HG03469 (cell line): ENCODE results near the gene IQGAP2.
"Not testable (repeated sequence)": the region's sequence is repeated elsewhere in the genome, so short reads cannot be mapped to it uniquely, and the experiment has no call there.

ENCODE experiments used
- ATAC-seq: cut with Tn5 transposase; IDR thresholded peaks from one replicate; pipeline ENCODE4 v1.9.1; 2021; ENCODE audit warnings: mild to moderate bottlenecking, moderate library complexity, moderate number of reproducible peaks; ENCODE audit not compliant: unreplicated experiment

The IQGAP2 gene

DNA sequence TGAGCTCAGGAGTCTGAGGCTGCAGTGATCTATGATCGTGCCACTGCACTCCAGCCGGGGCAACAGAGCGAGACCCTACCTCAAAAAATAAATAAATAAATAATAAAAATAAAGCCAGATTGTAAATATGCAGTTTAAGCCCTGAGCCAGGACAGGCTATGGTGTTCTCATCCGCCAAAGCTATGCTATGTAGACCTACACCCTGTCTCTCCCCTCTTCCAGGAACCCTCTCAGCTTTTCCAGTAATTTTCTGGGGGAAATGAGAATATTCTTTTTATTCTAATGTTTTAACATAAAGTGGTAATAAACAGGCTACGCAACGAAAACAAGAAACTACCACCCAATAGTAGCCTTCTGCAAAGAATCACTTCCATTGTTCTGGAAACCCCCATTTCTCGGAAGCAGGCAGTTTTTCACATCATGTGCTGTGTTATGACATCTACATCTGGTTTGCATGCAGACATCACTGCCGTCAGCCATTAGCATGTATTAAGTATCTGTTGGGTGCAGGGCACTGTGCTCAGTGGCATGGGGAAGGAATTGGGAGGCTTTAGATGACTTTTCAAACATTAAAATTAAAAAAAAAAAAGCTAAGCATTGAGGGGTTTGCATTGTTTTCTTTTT is 274.9 kb downstream of the IQGAP2 start:
- ATAC-seq = no peak

DNA sequence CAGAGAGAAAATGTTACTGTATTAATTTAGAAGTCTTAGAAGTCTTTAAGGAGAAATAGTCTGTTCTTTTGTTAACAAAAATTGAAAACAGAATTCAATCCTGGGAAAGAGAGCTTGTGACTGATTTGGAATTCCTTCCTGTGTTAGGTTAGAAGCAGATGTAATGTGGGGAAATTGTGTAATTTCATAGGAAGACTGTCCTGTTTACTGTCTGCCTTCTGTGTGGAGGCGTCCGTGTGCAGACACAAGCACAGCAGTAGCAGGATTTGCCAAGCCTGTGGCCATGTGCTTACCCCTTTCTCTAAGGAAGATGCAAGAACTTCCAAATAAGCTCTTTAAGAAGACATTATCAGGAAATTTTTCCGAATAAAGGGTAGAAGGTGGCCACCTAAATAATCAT is 276.1 kb downstream of the IQGAP2 start:
- ATAC-seq = no peak

DNA sequence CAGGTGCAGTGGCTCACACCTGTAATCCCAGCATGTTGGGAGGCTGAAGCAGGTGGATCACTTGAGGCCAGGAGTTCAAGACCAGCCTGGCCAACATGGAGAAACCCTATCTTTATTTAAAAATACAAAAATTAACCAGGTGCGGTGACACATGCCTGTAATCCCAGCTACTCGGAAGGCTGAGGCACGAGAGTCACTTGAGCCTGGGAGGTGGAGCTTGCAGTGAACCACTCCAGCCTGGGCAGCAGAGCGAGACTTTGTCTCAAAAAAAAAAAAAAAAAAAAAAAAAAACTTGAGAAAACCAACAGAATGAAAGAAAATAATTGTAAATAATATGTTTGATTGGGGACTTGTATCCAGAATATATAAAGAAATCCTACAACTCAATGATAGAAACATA is 277.7 kb downstream of the IQGAP2 start:
- not testable (repeated sequence) for ATAC-seq

DNA sequence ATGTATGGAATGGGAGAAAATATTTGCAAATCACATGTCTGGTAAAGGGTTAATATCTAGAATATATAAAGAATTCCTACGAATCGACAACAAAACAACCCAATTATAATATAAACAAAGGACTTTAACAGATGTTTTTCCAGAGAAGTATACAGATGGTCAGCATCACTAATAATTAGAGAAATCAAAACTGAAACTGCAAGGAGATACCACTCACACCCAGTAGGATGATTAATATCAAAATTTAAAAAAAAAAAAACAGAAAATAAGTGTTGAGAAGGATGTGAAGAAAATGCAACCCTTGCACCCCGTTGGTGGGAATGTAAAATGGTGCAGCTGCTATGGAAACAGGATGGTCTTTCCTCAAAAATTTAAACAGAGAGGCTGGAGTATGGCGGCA is 278.2 kb downstream of the IQGAP2 start:
- ATAC-seq = no peak

DNA sequence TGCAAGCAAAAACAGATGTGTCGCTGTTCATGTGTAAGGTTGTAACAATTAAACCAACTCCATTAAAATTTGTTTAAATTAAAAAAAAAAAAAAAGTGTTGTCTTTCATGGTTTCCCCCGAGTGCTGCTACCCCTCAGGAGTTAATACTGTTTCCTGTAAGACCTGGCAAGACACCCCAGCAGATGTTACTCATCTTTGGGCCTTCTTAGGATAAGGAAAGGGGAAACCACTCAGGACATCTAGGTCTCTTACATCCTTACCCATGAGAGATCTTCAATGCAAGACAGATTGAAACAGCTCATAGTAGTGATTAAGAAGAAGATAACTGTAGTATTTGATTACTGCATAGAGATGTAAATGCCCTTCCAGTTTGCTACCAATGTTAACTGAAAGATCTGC is 279.3 kb downstream of the IQGAP2 start:
- ATAC-seq = no peak

DNA sequence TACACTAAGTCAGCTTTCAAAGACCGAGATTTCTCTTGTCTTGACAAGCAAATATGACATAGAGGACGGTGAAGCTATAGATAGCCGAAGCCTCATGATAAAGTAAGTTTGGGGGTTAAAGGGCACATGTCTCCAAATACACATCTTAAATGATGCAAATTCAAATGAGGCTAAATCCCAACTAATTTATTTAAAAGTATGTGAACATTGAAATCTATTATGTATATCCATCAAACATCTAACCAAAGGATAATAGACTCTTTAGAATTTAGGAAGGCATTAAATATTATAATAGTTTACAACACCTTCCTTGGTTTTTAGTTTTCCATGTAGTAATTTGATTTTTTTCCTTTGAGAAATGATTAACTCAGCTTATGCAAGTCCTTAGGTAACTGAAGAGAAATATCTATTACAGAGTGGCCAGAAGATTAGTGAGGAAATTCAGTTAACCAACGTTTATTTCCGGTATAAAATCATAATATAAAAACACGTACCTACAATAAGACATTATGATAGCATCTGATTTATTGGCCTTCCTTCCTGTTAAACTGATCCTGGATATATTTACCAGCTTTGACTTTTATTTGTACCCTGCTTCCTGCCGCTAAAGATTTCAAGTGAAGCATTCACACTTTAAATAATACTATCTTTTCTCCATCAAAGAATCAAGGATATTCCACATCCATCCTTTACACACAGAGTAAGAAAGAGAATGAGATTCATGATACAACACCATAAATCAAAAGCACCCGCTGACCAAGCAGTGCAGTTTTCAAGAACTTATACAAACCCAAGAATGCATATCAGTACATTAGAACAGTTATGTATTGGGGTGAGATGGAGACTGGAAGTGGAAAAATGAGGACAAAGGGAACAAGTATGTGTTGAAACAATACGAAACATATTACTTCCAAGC is 281.0 kb downstream of the IQGAP2 start:
- no peak for ATAC-seq

DNA sequence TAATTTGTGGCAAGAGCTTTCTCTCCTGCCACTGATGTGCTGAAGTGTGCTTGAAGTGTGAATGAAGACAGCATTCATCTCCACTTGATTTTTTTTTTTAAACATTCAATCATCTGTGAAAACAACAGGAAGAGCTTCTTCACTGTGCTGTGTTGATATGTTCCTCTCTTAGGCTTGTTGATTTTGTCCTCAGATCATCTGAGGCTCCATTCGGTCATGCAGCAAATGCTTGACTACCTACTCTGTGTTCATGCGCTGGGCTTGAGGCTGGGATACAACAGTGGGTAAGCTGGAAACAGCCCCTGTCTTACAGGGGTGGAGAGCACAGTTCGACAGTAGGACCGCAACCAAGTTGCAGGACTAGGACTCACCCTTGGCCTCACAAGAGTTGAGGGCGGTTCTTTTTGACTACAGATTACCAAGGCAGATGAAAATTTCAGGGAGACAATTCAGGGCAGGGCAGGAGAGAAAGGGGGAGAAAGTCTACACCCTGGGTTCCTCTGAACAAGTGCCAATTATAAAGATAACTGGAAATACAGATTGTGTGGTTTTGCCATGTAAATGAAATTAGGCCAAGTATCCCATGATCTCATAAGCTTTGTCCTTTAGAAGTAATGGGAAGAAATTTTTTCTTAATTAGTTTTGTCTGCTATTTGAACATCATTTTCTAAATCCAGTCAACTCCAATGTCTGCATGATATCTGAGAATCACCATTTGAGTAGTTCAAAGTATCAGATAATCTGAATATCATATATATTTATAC is 281.9 kb downstream of the IQGAP2 start:
- ATAC-seq = no peak

DNA sequence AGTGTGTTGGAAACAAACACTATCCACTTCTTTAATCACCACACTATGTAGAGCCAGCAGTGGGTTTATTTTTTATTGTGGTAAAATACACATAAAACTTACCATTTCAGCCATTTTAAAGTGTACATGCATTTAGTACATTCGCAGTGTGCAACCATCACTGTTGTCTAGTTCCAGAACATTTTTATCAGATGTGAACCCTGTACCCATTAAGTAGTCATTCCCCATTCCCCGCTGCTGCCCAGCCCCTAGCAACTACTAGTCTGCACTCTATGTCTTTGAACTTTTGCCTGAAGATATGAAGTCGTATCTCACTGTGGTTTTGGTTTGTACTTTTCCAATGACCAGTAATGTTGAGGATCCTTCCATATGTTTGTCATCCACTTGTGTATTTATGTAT is 282.6 kb downstream of the IQGAP2 start:
- no peak for ATAC-seq

DNA sequence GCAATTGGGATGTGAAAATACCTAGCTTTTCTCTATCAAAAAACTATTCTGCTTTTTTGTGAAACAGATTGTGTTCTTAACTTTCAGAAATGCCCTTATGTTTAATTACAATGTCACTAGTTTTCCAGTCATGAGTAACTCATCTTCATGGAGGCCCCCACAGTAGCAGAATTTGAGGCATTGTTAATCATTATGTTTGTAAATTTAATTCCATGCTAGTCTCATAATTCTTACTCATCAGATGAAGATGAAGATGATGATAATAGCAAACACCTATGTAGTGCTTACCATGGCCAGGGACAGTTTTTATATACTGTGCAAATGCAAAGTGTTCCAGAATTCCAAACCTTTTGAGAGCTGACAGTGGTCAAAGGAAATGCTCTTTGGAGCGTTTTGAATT is 285.1 kb downstream of the IQGAP2 start:
- ATAC-seq = no peak

DNA sequence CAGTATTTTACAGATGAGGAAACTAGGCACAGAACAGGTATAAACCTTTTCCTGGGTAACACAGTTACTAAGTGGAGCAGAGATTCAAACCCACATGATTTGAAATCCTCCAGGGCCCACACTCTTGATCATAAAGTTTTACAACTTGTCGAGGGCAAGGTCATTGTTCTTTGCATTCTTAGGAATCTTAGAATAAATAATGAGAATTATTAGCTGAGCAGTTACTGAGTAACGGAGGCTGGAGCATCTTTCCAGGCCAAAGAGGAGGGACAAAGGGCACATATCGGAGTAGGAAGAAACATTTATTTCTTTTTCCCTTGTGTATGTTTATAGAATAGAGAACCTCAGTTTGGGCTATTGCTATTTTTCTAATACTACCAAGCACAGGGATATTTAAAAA is 285.8 kb downstream of the IQGAP2 start:
- no peak for ATAC-seq

DNA sequence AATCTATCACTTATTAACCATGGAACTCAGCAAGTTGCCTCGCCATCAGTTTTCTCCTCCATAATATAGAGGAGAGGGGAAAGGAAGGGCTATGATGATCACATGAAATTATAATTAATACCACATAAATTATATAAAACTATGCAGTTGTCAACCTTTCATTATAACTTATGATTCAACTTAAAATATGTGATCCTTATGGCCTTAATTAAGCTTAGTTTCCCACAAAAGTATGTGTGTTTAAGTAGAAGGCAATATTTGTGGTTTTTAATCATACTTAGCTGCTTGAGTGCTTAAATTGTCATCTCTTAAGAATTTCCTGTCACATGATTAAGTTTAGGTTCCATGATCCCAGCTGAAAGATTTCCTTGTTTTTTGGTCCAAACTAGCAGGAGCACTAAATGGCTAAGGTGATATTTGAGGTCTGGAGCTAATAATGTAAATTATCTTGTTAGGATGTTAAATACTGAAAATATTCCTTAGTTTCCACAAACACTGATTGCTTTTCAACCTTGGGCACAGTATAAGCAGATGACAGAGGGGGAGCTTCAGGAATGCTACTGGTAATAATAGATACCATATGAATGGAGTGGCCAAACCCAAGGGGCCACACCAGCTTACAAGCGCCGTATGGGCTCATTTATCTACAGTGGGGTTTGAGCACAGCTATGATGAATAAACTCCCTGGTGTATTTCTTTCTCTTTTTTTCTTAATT is 286.4 kb downstream of the IQGAP2 start:
- no peak for ATAC-seq

DNA sequence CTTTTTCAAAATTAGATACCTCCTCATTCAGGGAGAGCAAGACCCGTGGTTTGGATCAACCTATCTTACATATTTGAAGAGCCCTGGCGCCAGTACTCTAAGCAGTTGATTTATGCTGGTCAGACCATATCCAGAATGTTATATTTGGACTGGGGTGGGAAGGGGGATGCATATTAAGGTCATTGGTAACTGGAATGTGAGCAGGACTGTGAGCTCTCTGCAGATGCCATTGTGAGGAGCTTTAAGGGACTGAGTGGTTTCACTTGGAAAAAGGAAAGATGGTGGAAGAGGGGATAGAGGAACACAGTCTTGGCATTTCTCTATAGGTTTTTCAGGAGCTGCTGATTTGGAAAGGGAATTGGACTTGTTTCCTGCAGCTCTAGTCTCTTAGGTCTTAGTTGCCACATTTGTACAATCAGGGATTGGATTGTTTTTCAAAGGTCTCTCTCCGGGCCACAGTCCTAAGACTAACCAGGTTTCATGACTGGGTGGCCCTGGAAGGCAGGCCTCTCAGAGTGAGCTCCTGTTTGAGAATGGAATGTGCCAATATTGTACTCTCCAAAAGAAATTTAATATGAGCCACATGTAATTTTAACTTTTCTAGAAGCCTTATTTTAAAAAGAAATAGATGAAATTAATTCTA is 287.1 kb downstream of the IQGAP2 start:
- no peak for ATAC-seq

DNA sequence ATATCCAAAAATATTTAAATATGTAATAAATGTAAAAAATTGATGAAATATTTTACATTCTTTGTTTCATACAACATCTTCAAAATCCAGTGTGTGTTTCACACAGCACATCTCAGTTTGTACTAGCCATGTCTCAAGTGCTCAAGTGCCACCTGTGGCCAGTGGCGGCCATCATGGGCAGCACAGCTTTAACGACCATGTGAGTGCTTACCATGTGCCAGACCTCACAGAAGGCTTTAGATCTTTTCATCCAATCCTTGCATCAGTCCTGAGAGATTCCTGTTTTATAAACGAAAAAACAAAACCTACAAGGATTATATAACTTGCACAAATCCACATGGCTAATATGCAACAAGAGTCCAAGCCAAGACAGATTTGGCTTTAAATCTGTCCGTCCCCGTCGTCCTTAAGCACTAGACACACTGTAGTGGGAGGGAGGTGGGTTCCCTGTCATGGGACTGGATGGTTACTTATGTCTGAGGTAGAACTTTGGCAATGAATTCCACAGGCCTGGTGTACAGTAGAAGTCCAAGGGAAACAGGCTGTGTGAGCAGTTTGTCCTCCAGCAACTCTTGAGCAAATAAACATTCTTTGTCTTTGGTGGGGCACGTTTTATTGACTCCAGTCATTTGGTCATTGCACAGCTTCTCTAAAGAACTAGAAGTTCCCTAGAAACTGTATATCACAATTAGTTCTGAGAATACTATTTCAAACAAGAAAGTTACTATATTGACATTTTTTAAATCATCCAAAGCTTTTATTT is 287.8 kb downstream of the IQGAP2 start:
- ATAC-seq = no peak

DNA sequence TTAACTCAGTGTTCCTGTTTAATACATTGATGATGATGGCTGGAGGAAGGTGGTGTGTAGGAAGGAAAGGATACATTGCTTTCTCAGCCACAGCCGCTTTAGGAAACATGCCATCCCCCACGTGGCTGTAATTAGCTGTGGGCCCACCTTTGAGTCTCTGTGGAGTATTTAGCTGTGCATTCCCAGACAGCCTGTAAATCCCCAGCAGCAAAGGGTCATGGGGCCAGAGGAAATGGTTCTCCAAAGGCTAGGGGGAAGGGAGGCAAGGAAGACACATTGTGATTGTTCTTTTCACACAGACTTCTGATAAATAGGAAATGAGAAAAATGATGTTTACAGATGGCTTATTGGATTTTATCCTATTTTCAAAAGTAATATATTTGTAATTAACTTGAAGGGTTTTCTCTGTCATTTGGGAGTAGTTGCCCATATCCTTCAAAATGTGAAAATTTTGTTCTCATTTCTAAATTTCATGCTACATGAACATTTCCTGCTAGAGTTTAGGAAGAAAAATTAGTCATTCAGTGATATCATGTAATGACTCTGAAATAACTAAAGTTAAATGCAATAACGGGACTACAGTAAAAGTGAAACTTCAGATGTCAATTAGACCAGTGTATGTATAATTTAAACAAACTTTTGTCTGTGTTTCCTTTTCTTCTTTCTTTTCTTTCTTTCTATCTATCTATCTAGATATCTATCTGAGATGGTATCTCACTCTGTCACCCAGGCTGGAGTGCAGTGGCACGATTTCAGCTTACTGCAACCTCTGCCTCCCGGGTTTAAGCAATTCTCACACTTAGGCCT is 288.6 kb downstream of the IQGAP2 start:
- no peak for ATAC-seq

DNA sequence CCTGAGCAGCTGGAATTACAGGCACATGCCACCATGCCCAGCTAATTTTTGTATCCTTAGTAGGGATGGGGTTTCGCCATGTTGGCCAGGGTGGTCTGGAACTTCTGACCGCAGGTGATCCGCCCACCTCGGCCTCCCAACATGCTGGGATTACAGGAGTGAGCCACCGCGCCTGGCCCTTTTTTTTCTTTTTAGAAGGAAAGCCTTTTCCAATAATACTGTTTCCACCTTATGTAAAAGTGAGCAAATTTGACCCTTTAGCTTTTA is 289.1 kb downstream of the IQGAP2 start:
- no peak for ATAC-seq

DNA sequence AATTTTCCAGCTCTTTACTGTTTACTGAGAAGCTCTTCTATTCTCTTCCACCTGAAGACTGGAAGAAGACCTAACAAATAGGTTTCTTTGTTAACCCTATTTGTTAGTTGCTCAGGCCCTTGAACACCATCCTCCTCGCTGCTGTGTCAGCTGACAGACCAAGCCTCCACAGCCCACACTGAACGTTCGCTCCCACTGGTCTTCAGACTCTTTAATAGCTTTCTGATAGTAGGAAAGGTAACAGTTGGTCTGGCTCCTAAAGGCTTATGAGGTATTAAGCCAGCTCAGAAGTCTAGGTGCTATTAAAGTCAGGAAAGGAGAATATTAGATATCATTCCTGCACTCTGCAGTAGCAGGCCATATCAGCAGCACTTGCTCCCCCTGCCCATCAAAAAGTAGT is 289.6 kb downstream of the IQGAP2 start:
- ATAC-seq = no peak

DNA sequence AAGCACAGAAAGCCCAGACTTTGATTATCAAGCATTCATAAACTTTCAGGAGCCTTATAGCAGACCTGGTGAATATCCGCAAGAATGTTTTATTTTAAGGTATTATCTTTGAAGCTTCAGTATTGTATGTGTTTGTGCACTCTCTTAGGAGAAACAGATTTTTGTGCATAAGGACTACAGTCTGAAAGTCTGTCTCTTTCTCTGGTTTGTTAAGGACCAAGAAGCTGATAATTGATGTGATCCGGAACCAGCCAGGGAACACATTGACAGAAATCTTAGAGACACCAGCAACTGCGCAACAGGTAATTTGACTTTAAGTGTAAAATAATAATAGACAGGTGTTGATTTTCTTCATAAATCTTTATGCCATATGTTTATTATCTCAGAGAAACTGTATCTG is 290.1 kb downstream of the IQGAP2 start:
- ATAC-seq = no peak

DNA sequence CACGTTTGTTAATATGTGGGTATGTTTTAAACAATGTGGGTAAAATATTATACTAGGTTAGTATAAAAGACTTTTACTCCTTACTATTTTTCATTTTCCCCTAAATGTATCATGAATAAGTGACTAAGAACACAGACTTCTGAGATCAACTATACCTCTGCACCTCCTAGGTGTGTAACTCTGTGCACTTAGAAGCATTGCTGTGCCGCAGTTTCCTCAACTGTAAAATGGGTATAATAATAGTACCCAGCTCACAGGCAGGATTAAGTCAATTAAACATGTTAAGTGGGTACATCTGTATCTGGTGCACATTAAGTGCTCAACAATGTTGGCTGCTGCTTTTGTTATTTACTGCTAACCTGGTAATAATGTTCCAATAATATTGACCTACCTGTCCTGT is 291.2 kb downstream of the IQGAP2 start:
- no peak for ATAC-seq

DNA sequence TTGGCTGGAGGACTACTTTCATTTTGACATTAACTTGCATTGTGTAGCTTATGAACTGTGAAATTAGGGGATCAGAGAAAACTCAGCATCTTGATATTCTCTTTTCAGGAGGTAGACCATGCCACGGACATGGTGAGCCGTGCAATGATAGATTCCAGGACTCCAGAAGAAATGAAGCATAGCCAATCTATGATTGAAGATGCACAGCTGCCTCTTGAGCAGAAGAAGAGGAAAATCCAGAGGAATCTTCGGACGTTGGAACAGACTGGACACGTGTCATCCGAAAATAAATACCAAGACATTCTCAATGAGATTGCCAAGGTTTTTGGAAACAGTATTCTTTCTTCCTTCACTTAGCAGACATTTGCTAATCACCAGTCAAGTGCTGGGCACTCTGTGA is 292.3 kb downstream of the IQGAP2 start:
- ATAC-seq = no peak
